Measurements from ENCODE around the gene KCTD3.

KCTD3 gene

GRCh38 chr1:215567491-215568298, 591 bp downstream of the KCTD3 start:
- H3K27ac ChIP-seq (ENCODE audit: low read depth, low read length), result peak overlapping the region; percentile 98
- H3K4me1 ChIP-seq (ENCODE audit: control insufficient read depth, insufficient read depth, low read length), result peaks cover 13% of the 10 kb centered on the region

GRCh38 chr1:215568299-215568692, 1.2 kb downstream of the KCTD3 start:
- Histone ChIP-seq H3K36me3 (ENCODE audit: control insufficient read depth, insufficient read depth, low read length) (no peaks in the 10 kb centered on the region), H3K4me1 (ENCODE audit: control insufficient read depth, insufficient read depth, low read length) (peaks cover 13% of the 10 kb centered on the region), H3K27me3 (ENCODE audit: control insufficient read depth, insufficient read depth, low read length) (no peaks in the 10 kb centered on the region), H3K9ac (ENCODE audit: low read length) (peak overlapping the region; percentile 66), H3K4me3 (ENCODE audit: low read length) (peak overlapping the region; percentile 77), H3K27ac (ENCODE audit: low read depth, low read length) (peak overlapping the region; percentile 98)

More at GRCh38 chr1:215567491-215568298, 591 bp downstream of the KCTD3 start:
- no peaks in the 10 kb centered on the region for H3K27me3 ChIP-seq (ENCODE audit: control insufficient read depth, insufficient read depth, low read length)
- peak overlapping the region; percentile 77 for H3K4me3 ChIP-seq (ENCODE audit: low read length)
- no peaks in the 10 kb centered on the region for H3K36me3 ChIP-seq (ENCODE audit: control insufficient read depth, insufficient read depth, low read length)
- H3K9ac ChIP-seq (ENCODE audit: low read length), result peak overlapping the region; percentile 66

GRCh38 chr1:215569986-215570824, 3.1 kb downstream of the KCTD3 start:
- Histone ChIP-seq H3K4me1 (ENCODE audit: control insufficient read depth, insufficient read depth, low read length) (peaks cover 13% of the 10 kb centered on the region), H3K9ac (ENCODE audit: low read length) (no peak overlapping the region), H3K4me3 (ENCODE audit: low read length) (no peak overlapping the region), H3K27ac (ENCODE audit: low read depth, low read length) (no peak overlapping the region), H3K36me3 (ENCODE audit: control insufficient read depth, insufficient read depth, low read length) (no peaks in the 10 kb centered on the region), H3K27me3 (ENCODE audit: control insufficient read depth, insufficient read depth, low read length) (no peaks in the 10 kb centered on the region)

DNA sequence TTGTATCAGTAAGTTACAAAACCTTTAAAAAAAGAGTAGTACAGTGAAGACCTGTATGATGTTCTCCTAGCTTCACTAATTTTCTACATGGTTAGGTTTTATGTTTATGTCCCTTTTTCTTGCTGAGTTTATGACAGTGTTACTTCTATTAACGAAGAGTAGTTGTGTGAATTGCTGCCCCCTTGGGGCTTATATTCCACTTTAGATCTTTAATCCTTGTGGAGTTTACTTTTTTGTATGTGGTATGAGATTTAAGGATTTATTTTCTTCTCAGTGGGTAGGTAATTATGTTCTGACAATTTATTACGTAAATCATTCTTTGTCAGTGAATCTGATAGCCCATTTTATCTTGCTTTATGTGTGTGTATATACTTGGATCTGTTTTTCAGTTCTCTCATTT, 14.8 kb downstream of the KCTD3 start:
- Histone ChIP-seq H3K4me1 (ENCODE audit: control insufficient read depth, insufficient read depth, low read length) (no peaks in the 10 kb centered on the region), H3K27me3 (ENCODE audit: control insufficient read depth, insufficient read depth, low read length) (no peaks in the 10 kb centered on the region), H3K9ac (ENCODE audit: low read length) (no peak overlapping the region), H3K36me3 (ENCODE audit: control insufficient read depth, insufficient read depth, low read length) (no peaks in the 10 kb centered on the region), H3K27ac (ENCODE audit: low read depth, low read length) (no peak overlapping the region), H3K4me3 (ENCODE audit: low read length) (no peak overlapping the region)

DNA sequence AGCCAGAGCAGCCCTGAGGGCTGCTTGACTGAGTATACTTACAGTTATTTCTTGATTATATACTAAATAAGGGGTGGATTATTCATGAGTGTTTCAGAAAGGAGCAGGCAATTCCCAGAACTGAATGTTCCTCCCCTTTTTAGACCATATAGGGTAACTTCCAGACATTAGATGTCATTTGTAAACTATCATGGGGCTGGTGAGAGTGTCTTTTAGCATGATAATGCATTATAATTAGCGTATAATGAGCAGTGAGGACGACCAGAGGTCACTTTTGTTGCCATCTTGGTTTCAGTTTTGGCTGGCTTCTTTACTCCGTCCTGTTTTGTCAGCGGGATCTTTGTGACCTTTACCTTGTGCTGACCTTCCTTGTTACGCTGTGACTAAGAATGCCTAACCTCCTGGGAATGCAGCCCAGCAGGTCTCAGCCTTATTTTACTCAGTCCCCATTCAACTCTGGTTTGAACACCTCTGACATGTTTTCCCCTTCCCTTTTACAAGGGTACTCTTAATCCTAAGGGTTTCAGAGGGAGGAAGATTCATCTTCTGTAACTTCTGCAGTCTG, 16.2 kb downstream of the KCTD3 start:
- Histone ChIP-seq H3K27me3 (ENCODE audit: control insufficient read depth, insufficient read depth, low read length) (no peaks in the 10 kb centered on the region), H3K27ac (ENCODE audit: low read depth, low read length) (no peak overlapping the region), H3K36me3 (ENCODE audit: control insufficient read depth, insufficient read depth, low read length) (no peaks in the 10 kb centered on the region), H3K4me1 (ENCODE audit: control insufficient read depth, insufficient read depth, low read length) (no peaks in the 10 kb centered on the region), H3K9ac (ENCODE audit: low read length) (no peak overlapping the region), H3K4me3 (ENCODE audit: low read length) (no peak overlapping the region)

DNA sequence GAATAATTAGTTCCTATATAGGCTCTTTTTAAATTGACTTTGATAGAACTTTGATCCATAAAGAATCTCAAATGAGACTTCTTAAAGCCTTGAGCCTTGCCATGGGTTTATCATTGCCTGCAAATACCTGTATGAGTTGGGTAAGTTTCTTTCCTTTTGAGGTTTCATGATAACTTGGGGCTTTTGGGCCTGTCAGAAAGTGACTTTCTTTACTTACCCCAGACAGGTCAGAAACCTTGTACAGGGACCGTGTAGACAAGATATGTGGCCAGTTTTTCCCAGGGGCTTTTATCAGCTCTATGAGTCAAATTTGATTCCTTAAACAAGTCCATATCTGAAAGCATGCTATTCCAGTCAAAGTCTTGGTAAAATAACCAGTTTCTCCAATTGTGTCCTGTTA, 17.3 kb downstream of the KCTD3 start:
- Histone ChIP-seq H3K4me3 (ENCODE audit: low read length) (no peak overlapping the region), H3K4me1 (ENCODE audit: control insufficient read depth, insufficient read depth, low read length) (no peaks in the 10 kb centered on the region), H3K27ac (ENCODE audit: low read depth, low read length) (no peak overlapping the region), H3K36me3 (ENCODE audit: control insufficient read depth, insufficient read depth, low read length) (no peaks in the 10 kb centered on the region), H3K9ac (ENCODE audit: low read length) (no peak overlapping the region), H3K27me3 (ENCODE audit: control insufficient read depth, insufficient read depth, low read length) (no peaks in the 10 kb centered on the region)

GRCh38 chr1:215589650-215590435, 22.7 kb downstream of the KCTD3 start:
- Histone ChIP-seq H3K9ac (ENCODE audit: low read length) (no peak overlapping the region), H3K27me3 (ENCODE audit: control insufficient read depth, insufficient read depth, low read length) (no peaks in the 10 kb centered on the region), H3K27ac (ENCODE audit: low read depth, low read length) (no peak overlapping the region), H3K4me3 (ENCODE audit: low read length) (no peak overlapping the region), H3K4me1 (ENCODE audit: control insufficient read depth, insufficient read depth, low read length) (peaks cover 3% of the 10 kb centered on the region), H3K36me3 (ENCODE audit: control insufficient read depth, insufficient read depth, low read length) (no peaks in the 10 kb centered on the region)

DNA sequence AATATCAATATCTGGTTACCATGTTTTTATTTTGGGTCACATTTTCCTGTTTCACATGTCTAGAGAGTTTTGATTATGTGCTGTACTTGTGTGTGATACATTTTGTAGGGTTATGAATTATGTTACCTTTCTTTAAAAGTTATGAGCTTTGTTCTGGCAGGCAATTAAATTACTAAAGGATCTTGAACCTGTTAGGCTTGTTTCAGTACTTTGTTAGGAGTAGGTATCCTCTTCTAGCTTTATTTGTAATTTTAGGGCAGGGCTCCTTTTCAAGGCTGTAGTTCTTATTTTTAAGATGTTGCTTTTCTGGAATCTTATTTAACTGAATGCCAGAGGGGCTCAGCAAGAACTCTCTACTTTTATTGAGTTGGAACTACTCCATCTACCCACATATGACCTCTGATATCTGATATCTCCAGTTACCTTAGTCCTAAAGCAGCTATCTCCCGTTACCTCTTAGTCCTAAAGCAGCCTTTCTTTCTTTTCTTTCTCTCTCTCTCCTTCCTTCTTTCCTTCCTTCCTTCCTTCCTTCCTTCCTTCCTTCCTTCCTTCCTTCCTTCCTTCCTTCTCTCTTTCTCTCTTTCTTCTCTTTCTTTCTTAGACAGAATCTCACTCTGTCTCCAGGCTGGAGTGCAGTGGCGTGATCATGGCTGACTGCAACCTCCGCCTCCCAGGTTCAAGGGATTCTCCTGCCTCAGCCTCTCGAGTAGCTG, 23.8 kb downstream of the KCTD3 start:
- Histone ChIP-seq H3K4me1 (ENCODE audit: control insufficient read depth, insufficient read depth, low read length) (peaks cover 3% of the 10 kb centered on the region), H3K27me3 (ENCODE audit: control insufficient read depth, insufficient read depth, low read length) (no peaks in the 10 kb centered on the region), H3K9ac (ENCODE audit: low read length) (no peak overlapping the region), H3K4me3 (ENCODE audit: low read length) (no peak overlapping the region), H3K27ac (ENCODE audit: low read depth, low read length) (no peak overlapping the region), H3K36me3 (ENCODE audit: control insufficient read depth, insufficient read depth, low read length) (no peaks in the 10 kb centered on the region)

GRCh38 chr1:215594640-215595039, 27.5 kb downstream of the KCTD3 start:
- Histone ChIP-seq H3K27me3 (ENCODE audit: control insufficient read depth, insufficient read depth, low read length) (no peaks in the 10 kb centered on the region), H3K9ac (ENCODE audit: low read length) (no peak overlapping the region), H3K27ac (ENCODE audit: low read depth, low read length) (no peak overlapping the region), H3K4me3 (ENCODE audit: low read length) (no peak overlapping the region), H3K36me3 (ENCODE audit: control insufficient read depth, insufficient read depth, low read length) (no peaks in the 10 kb centered on the region), H3K4me1 (ENCODE audit: control insufficient read depth, insufficient read depth, low read length) (peaks cover 6% of the 10 kb centered on the region)

GRCh38 chr1:215595231-215595630, 28.1 kb downstream of the KCTD3 start:
- Histone ChIP-seq H3K36me3 (ENCODE audit: control insufficient read depth, insufficient read depth, low read length) (no peaks in the 10 kb centered on the region), H3K27me3 (ENCODE audit: control insufficient read depth, insufficient read depth, low read length) (no peaks in the 10 kb centered on the region), H3K27ac (ENCODE audit: low read depth, low read length) (no peak overlapping the region), H3K9ac (ENCODE audit: low read length) (no peak overlapping the region), H3K4me3 (ENCODE audit: low read length) (no peak overlapping the region), H3K4me1 (ENCODE audit: control insufficient read depth, insufficient read depth, low read length) (peaks cover 6% of the 10 kb centered on the region)

GRCh38 chr1:215597961-215598360, 30.9 kb downstream of the KCTD3 start:
- Histone ChIP-seq H3K4me1 (ENCODE audit: control insufficient read depth, insufficient read depth, low read length) (peaks cover 10% of the 10 kb centered on the region), H3K27me3 (ENCODE audit: control insufficient read depth, insufficient read depth, low read length) (no peaks in the 10 kb centered on the region), H3K4me3 (ENCODE audit: low read length) (no peak overlapping the region), H3K27ac (ENCODE audit: low read depth, low read length) (no peak overlapping the region), H3K9ac (ENCODE audit: low read length) (no peak overlapping the region), H3K36me3 (ENCODE audit: control insufficient read depth, insufficient read depth, low read length) (no peaks in the 10 kb centered on the region)
